Epithelial cell of esophagus (primary cell): ENCODE results near the gene HIRA.

Experiments used
- DNase-seq: peaks from one replicate; pipeline ENCODE4 v3.0.0; 2010; ENCODE audit warnings: low read depth
- H3K4me3 ChIP-seq: 2 replicates; pipeline ENCODE4 v1.5.1; 2011; ENCODE audit warnings: mild to moderate bottlenecking, low read length, control low read depth
- TF ChIP-seq, protein P1 (sequence below): IDR thresholded peaks from 2 replicates; pipeline ENCODE4 v1.5.1; 2011; ENCODE audit warnings: low read depth, mild to moderate bottlenecking, low read length, control low read depth, inconsistent platforms; ENCODE audit not compliant: insufficient read depth; ENCODE audit errors: missing control alignments

HIRA gene

DNA sequence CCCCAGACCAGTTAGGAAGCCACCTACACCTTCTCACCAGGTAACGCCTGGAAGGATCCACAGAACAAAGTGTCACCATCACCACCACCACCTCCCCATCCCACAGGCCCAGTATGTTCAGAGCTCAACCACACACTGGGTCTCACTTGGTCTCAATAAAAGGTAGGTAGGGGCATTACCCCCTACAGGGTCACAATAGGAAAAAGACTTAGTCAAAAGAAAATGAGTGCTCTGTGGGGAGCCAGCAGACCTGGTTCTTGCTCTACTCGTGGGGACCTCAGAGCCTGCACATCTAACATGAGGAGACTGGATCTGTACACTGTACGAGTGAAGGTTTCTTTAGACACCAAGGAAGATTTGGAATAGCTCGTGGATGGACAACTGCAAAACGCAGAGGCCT, 49.3 kb downstream of the HIRA start:
- no peak for DNase-seq
- TF ChIP-seq, protein P1, sequence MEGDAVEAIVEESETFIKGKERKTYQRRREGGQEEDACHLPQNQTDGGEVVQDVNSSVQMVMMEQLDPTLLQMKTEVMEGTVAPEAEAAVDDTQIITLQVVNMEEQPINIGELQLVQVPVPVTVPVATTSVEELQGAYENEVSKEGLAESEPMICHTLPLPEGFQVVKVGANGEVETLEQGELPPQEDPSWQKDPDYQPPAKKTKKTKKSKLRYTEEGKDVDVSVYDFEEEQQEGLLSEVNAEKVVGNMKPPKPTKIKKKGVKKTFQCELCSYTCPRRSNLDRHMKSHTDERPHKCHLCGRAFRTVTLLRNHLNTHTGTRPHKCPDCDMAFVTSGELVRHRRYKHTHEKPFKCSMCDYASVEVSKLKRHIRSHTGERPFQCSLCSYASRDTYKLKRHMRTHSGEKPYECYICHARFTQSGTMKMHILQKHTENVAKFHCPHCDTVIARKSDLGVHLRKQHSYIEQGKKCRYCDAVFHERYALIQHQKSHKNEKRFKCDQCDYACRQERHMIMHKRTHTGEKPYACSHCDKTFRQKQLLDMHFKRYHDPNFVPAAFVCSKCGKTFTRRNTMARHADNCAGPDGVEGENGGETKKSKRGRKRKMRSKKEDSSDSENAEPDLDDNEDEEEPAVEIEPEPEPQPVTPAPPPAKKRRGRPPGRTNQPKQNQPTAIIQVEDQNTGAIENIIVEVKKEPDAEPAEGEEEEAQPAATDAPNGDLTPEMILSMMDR, result no peak

DNA sequence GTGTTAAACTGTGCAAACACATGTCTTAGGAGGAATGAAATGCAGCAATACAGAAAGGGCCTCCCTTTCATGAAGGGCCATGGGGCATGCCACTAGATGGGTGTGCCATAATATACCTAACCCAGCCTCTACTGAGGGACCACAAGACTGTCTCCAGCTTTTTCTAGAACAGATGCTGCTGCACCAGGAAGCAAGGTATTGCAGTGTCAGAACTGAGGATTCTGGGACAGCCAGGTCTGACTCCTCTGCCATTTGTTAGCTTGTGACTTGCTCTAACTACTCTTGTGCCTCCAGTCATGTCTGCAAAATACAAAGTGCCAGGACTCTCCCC, 53.2 kb downstream of the HIRA start:
- no peak overlapping the region for H3K4me3 ChIP-seq
- no peak for DNase-seq
- TF ChIP-seq, protein P1, result no peak

More for the DNA sequence above, 49.3 kb downstream of the HIRA start:
- H3K4me3 ChIP-seq, result no peak overlapping the region

DNA sequence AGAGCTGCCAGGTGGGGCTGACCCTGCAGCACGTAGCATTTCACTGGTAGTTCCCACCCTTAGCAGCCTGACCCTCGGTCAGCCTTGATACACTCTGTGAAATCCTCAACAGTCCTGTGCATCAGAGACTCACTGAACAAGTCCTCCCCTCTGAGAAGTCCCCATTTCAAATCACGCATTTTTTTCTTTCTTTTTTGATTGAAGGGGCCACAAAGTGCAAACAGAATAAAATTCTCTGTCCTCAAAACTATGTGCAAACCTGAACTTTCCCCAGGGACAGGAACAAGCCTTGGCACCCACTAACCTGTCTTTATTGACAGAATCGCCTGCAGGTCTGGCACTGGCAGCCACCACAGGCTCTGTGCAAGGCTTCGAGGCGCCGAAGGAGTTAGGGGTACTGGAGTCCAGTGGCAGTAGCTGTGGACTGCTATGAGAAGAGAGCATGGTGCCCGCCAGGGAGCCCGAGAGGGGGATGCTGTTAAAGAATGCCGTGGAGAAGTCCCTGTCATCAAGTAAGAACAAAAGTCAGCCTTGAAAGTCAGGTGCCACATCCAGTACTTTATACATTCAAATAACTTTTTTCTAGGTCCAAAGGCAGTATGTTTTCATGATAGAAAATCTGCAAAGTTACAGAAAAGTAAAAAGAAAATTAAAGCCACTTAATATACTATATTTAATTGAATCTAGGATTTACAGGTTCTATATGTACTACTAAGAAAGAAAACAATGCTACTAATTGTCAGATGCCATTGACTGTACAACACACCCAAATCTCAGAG, 53.8 kb downstream of the HIRA start:
- no peak for DNase-seq
- no peak overlapping the region for H3K4me3 ChIP-seq
- TF ChIP-seq, protein P1, result no peak

DNA sequence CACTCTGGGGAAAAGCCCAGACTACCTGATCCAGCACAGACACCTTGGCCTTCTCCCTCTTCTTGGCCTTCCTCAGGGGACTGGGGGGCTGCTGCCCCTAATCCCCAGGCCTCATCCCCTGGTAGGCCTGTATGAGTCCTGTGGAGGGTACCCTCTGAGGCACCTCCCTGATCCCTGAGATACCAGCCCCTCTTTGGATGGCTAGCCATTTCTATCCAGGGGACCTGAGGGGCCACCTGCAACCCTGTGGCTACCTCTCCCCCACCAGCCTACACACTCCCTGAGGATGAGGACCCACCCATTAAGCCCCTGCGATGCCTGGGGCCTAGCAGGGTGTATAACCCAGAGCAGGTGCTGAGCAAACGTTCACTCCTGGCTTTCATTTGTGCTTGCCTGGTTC, 54.6 kb downstream of the HIRA start:
- TF ChIP-seq, protein P1, result no peak
- DNase-seq, result no peak
- H3K4me3 ChIP-seq, result no peak overlapping the region

DNA sequence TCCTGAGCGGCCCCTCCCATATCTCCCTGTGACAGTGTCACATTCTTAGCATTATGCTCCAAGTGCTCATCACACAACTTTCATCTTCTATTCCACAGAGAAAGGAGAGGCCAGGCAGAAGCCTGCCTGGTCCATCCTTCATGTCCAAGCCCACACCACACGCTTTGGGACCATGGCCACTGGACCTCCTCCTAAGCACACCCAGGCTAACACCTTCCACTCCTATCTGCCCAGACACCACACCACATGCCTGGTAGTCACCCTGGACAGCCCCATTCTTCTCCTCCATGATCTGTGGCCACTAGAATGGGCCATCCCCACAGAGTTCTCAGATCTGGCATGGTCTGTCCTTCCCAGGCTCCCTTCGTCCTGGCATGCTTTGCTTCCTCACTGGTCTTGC, 55.3 kb downstream of the HIRA start:
- no peak overlapping the region for H3K4me3 ChIP-seq
- no peak for DNase-seq
- TF ChIP-seq, protein P1, result no peak

DNA sequence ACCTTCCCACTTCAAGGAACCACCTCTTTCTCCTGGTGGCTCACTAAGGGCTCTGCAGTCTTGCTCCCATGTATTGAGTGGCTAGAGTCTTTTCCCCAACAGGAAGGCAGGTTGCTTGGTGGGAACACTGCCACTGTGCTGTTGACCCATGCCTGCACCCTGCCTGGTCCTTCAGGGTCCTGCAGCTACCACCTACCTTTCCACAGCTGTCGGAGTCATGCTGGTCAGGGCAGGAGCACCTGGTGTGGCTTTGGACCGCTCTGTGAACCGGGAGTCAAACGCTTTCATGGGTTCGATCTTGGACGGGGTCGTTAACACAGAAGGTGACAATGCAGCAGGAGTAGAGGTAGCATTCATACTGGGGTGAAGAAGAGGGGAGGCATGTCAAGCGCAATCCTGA, 56.1 kb downstream of the HIRA start:
- no peak overlapping the region for H3K4me3 ChIP-seq
- TF ChIP-seq, protein P1, result no peak
- DNase-seq, result no peak

DNA sequence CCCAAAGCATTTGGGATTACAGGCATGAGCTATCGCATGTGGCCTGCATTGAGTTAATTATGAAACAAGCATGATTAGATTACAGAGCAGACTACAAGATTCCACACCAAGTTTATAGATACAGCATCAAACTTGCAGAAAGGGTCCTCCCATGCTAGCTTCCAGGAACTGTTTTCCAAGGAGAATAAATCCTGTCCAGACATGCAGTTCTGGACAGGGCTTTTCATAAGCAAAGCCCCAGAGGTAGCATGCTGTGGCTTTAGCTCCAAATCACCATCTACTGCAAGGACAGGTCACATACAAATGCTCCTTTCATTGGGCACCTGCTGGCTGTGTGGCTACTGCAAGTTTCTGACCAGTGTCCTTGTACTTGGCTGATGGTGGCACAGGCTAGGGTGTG, 57.1 kb downstream of the HIRA start:
- H3K4me3 ChIP-seq, result no peak overlapping the region
- no peak for DNase-seq
- TF ChIP-seq, protein P1, result no peak
